Tibial artery (tissue), 4 donors: ENCODE data around the gene HS6ST1.

Source experiments
- DNase-seq, 2 donors: peaks; one replicate each; pipeline ENCODE4 v3.0.0-alpha.2; 2019
- H3K27ac ChIP-seq, 2 donors: fragments of 200-600 bp; sonication (generic) in 1 of 2; 1 replicate in 1 of 2; 2 replicates in 1 of 2; pipeline ENCODE4 v1.5.1; 2018 to 2019; ENCODE audit warnings: mild to moderate bottlenecking in 1 of 2
- H3K27me3 ChIP-seq, 2 donors: fragments of 200-600 bp; sonication (generic) in 1 of 2; one replicate each; pipeline versions ENCODE4 v1.5.1 to v1.6.0; 2016 to 2019
- H3K36me3 ChIP-seq, 3 donors: fragments of 200-600 bp; sonication (generic) in 2 of 3; one replicate each; pipeline ENCODE4 v1.5.1; 2016 to 2019; ENCODE audit warnings: mild to moderate bottlenecking in 2 of 3
- H3K4me1 ChIP-seq, 4 donors: fragments of 200-600 bp; sonication (generic) in 2 of 4; 1 replicate in 3 of 4; 2 replicates in 1 of 4; pipeline ENCODE4 v1.5.1; 2016 to 2019
- H3K4me3 ChIP-seq, 2 donors: fragments of 200-600 bp; sonication (generic) in 1 of 2; 1 replicate in 1 of 2; 2 replicates in 1 of 2; pipeline ENCODE4 v1.5.1; 2018 to 2019; ENCODE audit warnings: mild to moderate bottlenecking in 2 of 2
- H3K9me3 ChIP-seq, 3 donors: fragments of 200-600 bp; sonication (generic) in 1 of 3; one replicate each; pipeline ENCODE4 v1.5.1; 2016 to 2019
- intact Hi-C: fragments of 100-400 bp; cut with DNase I; formaldehyde crosslinking; loops from one replicate; pipeline ENCODE4 v1.15.0; 2023; ENCODE audit warnings: low total_unique reads
- TF ChIP-seq, protein P1 (sequence below), 2 experiments: fragments of 200-600 bp in 1 of 2; fragments of 450-650 bp in 1 of 2; IDR thresholded peaks; one replicate each; pipeline ENCODE4 v1.5.1; 2017 to 2019; ENCODE audit warnings: antibody characterized with exemption in 2 of 2, mild to moderate bottlenecking in 1 of 2, moderate library complexity in 1 of 2

HS6ST1 gene

DNA sequence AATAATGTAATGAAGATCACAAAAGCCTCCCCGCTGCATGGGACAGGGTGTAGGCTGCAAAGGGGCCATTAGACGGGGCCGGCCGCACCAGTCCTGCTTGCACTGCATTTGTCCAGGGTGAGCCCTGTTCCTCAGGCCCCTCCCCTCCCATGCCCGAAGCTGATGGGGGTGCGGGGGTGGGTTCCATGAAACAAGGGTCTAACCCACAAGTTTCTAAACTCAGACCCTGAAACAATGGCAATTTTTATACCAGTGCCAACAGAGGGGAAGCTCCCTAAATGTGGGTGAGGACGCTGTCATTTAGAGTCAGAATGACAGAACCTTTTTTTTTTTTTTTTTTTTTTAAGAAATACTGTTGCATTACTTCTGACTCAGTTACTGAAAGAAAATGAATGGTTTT, 39.7 kb downstream of the HS6ST1 start:
- TF ChIP-seq, protein P1, sequence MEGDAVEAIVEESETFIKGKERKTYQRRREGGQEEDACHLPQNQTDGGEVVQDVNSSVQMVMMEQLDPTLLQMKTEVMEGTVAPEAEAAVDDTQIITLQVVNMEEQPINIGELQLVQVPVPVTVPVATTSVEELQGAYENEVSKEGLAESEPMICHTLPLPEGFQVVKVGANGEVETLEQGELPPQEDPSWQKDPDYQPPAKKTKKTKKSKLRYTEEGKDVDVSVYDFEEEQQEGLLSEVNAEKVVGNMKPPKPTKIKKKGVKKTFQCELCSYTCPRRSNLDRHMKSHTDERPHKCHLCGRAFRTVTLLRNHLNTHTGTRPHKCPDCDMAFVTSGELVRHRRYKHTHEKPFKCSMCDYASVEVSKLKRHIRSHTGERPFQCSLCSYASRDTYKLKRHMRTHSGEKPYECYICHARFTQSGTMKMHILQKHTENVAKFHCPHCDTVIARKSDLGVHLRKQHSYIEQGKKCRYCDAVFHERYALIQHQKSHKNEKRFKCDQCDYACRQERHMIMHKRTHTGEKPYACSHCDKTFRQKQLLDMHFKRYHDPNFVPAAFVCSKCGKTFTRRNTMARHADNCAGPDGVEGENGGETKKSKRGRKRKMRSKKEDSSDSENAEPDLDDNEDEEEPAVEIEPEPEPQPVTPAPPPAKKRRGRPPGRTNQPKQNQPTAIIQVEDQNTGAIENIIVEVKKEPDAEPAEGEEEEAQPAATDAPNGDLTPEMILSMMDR (IDR thresholded peaks at IDR 0.05): no peak
- Histone ChIP-seq H3K27ac (no peak overlapping the region), H3K4me1 (peaks cover 0 to 28% (median 6%) of the 10 kb centered on the region in 4 donors), H3K36me3 (peaks cover 12 to 45% (median 22%) of the 10 kb centered on the region in 3 donors), H3K27me3 (no peaks in the 10 kb centered on the region), H3K4me3 (no peak overlapping the region), H3K9me3 (peaks cover 0 to 4% (median 0%) of the 10 kb centered on the region in 3 donors)
- DNase-seq: peak in 1 of 2 donors; percentile 47
- intact Hi-C loops: no loop called here

DNA sequence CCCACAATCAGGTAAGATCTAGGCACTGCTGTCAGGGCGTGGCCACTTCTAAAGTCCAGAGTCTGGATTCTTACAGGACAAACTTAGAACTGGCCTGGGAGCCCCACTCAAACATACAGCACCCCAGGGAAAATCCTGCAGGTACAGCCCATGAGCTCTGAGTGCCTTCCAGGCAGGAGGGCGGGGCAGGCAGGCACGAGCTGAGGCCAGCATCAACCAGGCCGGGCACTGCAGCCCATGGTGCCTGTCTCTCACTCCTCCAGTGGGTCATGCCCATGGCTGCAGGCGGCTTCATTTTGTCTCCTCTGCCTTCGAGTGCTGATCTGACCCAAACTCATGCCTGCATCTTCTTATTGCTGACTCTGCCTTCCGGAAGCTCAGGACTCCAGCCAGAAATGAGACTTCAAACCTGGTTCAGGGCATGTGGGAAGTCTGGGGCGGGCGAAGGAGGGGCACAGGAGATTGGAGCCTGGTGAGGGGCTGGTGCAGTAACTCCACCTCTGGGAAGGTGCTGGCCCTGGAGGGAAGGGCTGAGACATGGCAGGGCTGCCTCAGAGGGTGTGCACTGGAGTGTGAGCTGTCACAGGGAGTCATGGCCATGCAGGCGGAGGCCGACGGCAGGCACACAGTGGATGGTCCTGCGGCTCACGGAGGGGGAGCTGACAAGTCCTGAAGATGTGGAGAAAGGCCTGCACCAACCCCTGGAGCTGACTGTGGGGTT, 40.5 kb downstream of the HS6ST1 start:
- TF ChIP-seq, protein P1 (IDR thresholded peaks at IDR 0.05): no peak
- H3K36me3 ChIP-seq: peaks cover 17 to 50% (median 23%) of the 10 kb centered on the region in 3 donors
- intact Hi-C loops: no loop called here
- peak in 1 of 2 donors; percentile 50 for DNase-seq
- H3K4me3 ChIP-seq: no peak overlapping the region
- H3K4me1 ChIP-seq: peaks cover 0 to 24% (median 6%) of the 10 kb centered on the region in 4 donors
- peaks cover 0 to 4% (median 0%) of the 10 kb centered on the region in 3 donors for H3K9me3 ChIP-seq
- H3K27me3 ChIP-seq: no peaks in the 10 kb centered on the region
- H3K27ac ChIP-seq: no peak overlapping the region

DNA sequence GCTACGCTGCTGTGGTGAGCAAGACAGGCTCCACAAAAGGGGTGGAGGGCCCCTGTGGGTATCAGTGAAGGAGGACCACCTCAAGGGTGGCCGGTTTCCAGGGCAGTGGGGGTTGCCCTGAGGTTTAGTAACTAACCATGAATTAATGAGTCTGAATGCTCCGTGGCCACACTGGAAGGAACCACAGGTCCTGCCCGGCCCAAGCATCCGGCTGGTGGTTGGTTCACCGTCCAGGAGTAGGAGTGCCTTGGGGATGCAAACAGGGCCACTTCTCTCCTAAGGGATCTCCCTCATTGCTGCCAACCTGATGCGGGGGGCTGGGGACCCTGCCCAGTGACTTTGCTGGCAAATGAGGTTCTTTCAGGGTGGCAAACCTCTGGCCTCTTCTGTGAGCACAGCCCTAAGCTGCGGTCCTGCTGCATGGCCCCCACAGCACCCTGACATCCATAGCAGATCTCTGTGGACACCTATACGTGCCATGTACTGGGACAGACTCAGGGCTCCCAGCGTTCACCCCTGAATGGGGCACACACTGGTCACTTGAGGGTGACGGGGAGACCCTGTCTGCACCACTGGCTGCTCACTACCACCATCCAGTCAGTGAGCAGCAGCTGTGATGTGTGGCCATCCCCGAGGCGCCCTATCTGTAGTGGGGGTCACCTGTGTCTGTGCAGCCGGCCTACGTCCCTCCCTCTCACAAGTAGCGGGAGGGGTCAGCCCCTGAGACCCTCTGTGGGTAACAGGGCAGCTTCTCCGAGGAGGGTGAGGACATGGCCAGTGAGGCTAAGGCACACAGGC, 41.6 kb downstream of the HS6ST1 start:
- Histone ChIP-seq H3K9me3 (peaks cover 0 to 4% (median 0%) of the 10 kb centered on the region in 3 donors), H3K4me1 (peaks cover 0 to 13% (median 3%) of the 10 kb centered on the region in 4 donors), H3K4me3 (no peak overlapping the region), H3K36me3 (peaks cover 17 to 50% (median 23%) of the 10 kb centered on the region in 3 donors), H3K27ac (no peak overlapping the region), H3K27me3 (no peaks in the 10 kb centered on the region)
- intact Hi-C loops: no loop called here
- peak in 1 of 2 donors; percentile 54 for DNase-seq
- TF ChIP-seq, protein P1 (IDR thresholded peaks at IDR 0.05): no peak

DNA sequence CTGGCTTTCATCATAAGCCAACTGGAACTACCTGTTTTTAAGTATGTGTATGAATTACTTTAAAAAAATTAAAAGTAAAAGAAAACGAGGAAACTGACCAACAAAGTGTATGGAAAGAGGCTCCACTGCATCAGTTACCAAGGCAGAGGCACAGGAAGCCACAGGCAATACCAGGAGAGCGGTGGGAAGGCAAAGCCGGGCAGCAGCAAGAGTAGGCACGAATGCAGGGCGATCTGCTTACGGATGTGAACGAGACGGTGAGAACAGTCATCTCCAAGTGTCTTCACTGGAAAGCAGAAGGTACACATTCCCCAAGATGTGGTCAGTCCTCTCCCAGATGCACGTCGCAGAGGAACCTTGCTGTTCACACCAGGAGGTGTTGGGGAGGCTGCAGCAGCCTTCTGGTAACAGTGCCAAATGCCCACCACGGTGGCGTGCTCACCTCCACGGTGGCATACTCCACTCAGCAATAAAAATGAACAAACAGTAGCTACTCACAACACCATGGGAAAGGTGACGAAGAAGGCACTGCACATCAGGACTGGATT, 43.1 kb downstream of the HS6ST1 start:
- TF ChIP-seq, protein P1 (IDR thresholded peaks at IDR 0.05): no peak
- peaks cover 0 to 1% (median 0%) of the 10 kb centered on the region in 4 donors for H3K4me1 ChIP-seq
- peaks cover 17 to 43% (median 23%) of the 10 kb centered on the region in 3 donors for H3K36me3 ChIP-seq
- peaks cover 0 to 4% (median 0%) of the 10 kb centered on the region in 3 donors for H3K9me3 ChIP-seq
- intact Hi-C loops: no loop called here
- no peak overlapping the region for H3K4me3 ChIP-seq
- no peaks in the 10 kb centered on the region for H3K27me3 ChIP-seq
- H3K27ac ChIP-seq: no peak overlapping the region
- peak in 1 of 2 donors; percentile 47 for DNase-seq

DNA sequence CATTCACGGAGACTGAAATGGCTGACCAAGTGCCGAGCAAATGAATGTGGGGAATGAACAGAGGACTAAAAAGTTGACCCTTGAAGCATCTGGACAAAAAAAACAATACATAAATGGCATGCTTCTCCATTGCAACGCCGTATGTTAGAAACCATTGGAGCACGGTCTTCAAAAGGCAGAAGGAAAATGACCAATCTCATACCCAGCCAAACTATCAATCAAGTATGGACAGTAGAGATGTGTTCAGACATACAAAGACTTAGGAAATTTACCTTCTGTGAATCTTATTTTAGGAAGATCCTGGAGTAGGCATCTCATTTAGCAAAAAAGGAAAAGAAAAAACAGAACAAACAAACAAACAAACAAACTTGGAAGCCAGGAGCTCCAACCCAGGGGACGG, 44.5 kb downstream of the HS6ST1 start:
- Histone ChIP-seq H3K4me3 (no peak overlapping the region), H3K27ac (no peak overlapping the region), H3K27me3 (no peaks in the 10 kb centered on the region), H3K36me3 (peaks cover 17 to 44% (median 23%) of the 10 kb centered on the region in 3 donors), H3K9me3 (peaks cover 0 to 4% (median 0%) of the 10 kb centered on the region in 3 donors), H3K4me1 (no peaks in the 10 kb centered on the region)
- TF ChIP-seq, protein P1 (IDR thresholded peaks at IDR 0.05): no peak
- no peak for DNase-seq
- intact Hi-C loops: no loop called here
